ENCODE measurements around the gene SMYD2. TPM values are rescaled to one million over a fixed set of nuclear protein-coding genes. Genes with fewer than 3 reads are reported as not detected.

Gene SMYD2
- total and polyA plus RNA-seq, 2 experiments from 2014 or later: 3.6 to 5.9 TPM

DNA sequence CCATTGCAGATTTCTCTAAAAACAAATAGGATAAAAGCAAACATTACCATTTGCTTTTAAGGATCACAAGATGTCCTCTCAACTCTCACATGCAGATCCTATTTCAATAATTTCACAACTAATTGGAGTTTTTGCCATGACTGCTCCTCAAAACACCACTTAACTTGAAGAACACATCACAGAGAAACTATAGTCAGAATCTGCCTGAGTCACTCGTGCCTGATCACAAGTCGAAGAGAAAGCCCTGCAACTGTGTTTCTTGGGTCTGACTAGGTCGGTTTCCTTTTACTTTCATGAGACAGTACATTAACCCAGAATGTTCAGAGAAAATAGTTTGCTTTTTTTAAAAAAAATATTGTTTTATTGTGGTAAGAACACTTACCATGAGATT is 46.3 kb upstream of the SMYD2 start:
- Mint-ChIP-seq H3K4me1 (no peaks in the 10 kb centered on the region), H3K4me3 (no peak overlapping the region), H3K9me3 (no peaks in the 10 kb centered on the region), H3K27me3 (ENCODE audit: insufficient read depth, low read depth, poor library complexity) (peaks cover 1% of the 10 kb centered on the region), H3K36me3 (ENCODE audit: low read depth) (no peaks in the 10 kb centered on the region), H3K27ac (no peak overlapping the region)
- Histone ChIP-seq H3K27ac (ENCODE audit: low read depth) (no peak overlapping the region), H3K79me2 (replicated peaks; ENCODE audit: insufficient read depth) (no peaks in the 10 kb centered on the region), H4K20me1 (replicated peaks; ENCODE audit: insufficient read depth) (no peaks in the 10 kb centered on the region), H3K27me3 (ENCODE audit: insufficient read depth) (no peaks in the 10 kb centered on the region), H3K4me2 (no peak overlapping the region), H3K4me1 (ENCODE audit: insufficient read depth) (no peaks in the 10 kb centered on the region), H3F3A (replicated peaks; ENCODE audit: low read depth) (no peaks in the 10 kb centered on the region), H3K9me2 (ENCODE audit: insufficient read depth) (no peaks in the 10 kb centered on the region), H3K36me3 (ENCODE audit: insufficient read depth) (no peaks in the 10 kb centered on the region), H3K4me3 (no peak overlapping the region), H2AFZ (no peak overlapping the region)
- no peak for DNase-seq (ENCODE audit: low spot score)
- ATAC-seq: no peak
- no peak for TF ChIP-seq STAT1 (IDR thresholded peaks at IDR 0.05; ENCODE audit: unreplicated experiment)
- no peak for TF ChIP-seq ZNF331 (CRISPR knock-in tag; IDR thresholded peaks at IDR 0.05; ENCODE audit: low read depth)
- no peak for TF ChIP-seq CREB1 (CRISPR knock-in tag; IDR thresholded peaks at IDR 0.05; ENCODE audit: low read depth)
- TF ChIP-seq, protein P1, sequence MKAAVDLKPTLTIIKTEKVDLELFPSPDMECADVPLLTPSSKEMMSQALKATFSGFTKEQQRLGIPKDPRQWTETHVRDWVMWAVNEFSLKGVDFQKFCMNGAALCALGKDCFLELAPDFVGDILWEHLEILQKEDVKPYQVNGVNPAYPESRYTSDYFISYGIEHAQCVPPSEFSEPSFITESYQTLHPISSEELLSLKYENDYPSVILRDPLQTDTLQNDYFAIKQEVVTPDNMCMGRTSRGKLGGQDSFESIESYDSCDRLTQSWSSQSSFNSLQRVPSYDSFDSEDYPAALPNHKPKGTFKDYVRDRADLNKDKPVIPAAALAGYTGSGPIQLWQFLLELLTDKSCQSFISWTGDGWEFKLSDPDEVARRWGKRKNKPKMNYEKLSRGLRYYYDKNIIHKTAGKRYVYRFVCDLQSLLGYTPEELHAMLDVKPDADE (IDR thresholded peaks at IDR 0.05): no peak
- TF ChIP-seq, protein P2, sequence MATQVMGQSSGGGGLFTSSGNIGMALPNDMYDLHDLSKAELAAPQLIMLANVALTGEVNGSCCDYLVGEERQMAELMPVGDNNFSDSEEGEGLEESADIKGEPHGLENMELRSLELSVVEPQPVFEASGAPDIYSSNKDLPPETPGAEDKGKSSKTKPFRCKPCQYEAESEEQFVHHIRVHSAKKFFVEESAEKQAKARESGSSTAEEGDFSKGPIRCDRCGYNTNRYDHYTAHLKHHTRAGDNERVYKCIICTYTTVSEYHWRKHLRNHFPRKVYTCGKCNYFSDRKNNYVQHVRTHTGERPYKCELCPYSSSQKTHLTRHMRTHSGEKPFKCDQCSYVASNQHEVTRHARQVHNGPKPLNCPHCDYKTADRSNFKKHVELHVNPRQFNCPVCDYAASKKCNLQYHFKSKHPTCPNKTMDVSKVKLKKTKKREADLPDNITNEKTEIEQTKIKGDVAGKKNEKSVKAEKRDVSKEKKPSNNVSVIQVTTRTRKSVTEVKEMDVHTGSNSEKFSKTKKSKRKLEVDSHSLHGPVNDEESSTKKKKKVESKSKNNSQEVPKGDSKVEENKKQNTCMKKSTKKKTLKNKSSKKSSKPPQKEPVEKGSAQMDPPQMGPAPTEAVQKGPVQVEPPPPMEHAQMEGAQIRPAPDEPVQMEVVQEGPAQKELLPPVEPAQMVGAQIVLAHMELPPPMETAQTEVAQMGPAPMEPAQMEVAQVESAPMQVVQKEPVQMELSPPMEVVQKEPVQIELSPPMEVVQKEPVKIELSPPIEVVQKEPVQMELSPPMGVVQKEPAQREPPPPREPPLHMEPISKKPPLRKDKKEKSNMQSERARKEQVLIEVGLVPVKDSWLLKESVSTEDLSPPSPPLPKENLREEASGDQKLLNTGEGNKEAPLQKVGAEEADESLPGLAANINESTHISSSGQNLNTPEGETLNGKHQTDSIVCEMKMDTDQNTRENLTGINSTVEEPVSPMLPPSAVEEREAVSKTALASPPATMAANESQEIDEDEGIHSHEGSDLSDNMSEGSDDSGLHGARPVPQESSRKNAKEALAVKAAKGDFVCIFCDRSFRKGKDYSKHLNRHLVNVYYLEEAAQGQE (IDR thresholded peaks at IDR 0.05; ENCODE audit: unreplicated experiment): no peak
- no peak for TF ChIP-seq EZH2 (IDR thresholded peaks at IDR 0.05; ENCODE audit: low read depth, unreplicated experiment)
- no peak for TF ChIP-seq POLR2AphosphoS5 (IDR thresholded peaks at IDR 0.05; ENCODE audit: low read depth)
- TF ChIP-seq EZH2phosphoT487 (IDR thresholded peaks at IDR 0.05; ENCODE audit: unreplicated experiment): no peak
- TF ChIP-seq CTCF (conservative IDR thresholded peaks at IDR 0.05; ENCODE audit: low read depth in 2 of 2): no peak
- TF ChIP-seq JUNB (IDR thresholded peaks at IDR 0.05; ENCODE audit: unreplicated experiment): no peak
- no peak for TF ChIP-seq NANOG (IDR thresholded peaks at IDR 0.05; ENCODE audit: borderline replicate concordance)
- no peak for TF ChIP-seq ZNF114 (CRISPR knock-in tag; IDR thresholded peaks at IDR 0.05)
- TF ChIP-seq, protein P3, sequence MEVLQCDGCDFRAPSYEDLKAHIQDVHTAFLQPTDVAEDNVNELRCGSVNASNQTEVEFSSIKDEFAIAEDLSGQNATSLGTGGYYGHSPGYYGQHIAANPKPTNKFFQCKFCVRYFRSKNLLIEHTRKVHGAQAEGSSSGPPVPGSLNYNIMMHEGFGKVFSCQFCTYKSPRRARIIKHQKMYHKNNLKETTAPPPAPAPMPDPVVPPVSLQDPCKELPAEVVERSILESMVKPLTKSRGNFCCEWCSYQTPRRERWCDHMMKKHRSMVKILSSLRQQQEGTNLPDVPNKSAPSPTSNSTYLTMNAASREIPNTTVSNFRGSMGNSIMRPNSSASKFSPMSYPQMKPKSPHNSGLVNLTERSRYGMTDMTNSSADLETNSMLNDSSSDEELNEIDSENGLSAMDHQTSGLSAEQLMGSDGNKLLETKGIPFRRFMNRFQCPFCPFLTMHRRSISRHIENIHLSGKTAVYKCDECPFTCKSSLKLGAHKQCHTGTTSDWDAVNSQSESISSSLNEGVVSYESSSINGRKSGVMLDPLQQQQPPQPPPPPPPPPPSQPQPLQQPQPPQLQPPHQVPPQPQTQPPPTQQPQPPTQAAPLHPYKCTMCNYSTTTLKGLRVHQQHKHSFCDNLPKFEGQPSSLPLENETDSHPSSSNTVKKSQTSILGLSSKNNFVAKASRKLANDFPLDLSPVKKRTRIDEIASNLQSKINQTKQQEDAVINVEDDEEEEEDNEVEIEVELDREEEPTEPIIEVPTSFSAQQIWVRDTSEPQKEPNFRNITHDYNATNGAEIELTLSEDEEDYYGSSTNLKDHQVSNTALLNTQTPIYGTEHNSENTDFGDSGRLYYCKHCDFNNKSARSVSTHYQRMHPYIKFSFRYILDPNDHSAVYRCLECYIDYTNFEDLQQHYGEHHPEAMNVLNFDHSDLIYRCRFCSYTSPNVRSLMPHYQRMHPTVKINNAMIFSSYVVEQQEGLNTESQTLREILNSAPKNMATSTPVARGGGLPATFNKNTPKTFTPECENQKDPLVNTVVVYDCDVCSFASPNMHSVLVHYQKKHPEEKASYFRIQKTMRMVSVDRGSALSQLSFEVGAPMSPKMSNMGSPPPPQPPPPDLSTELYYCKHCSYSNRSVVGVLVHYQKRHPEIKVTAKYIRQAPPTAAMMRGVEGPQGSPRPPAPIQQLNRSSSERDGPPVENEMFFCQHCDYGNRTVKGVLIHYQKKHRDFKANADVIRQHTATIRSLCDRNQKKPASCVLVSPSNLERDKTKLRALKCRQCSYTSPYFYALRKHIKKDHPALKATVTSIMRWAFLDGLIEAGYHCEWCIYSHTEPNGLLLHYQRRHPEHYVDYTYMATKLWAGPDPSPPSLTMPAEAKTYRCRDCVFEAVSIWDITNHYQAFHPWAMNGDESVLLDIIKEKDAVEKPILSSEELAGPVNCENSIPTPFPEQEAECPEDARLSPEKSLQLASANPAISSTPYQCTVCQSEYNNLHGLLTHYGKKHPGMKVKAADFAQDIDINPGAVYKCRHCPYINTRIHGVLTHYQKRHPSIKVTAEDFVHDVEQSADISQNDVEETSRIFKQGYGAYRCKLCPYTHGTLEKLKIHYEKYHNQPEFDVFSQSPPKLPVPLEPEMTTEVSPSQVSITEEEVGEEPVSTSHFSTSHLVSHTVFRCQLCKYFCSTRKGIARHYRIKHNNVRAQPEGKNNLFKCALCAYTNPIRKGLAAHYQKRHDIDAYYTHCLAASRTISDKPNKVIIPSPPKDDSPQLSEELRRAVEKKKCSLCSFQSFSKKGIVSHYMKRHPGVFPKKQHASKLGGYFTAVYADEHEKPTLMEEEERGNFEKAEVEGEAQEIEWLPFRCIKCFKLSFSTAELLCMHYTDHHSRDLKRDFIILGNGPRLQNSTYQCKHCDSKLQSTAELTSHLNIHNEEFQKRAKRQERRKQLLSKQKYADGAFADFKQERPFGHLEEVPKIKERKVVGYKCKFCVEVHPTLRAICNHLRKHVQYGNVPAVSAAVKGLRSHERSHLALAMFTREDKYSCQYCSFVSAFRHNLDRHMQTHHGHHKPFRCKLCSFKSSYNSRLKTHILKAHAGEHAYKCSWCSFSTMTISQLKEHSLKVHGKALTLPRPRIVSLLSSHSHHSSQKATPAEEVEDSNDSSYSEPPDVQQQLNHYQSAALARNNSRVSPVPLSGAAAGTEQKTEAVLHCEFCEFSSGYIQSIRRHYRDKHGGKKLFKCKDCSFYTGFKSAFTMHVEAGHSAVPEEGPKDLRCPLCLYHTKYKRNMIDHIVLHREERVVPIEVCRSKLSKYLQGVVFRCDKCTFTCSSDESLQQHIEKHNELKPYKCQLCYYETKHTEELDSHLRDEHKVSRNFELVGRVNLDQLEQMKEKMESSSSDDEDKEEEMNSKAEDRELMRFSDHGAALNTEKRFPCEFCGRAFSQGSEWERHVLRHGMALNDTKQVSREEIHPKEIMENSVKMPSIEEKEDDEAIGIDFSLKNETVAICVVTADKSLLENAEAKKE (CRISPR knock-in tag; IDR thresholded peaks at IDR 0.05): no peak

All from GM23338 (cell line).